Panc1 (cell line): Measurements from ENCODE around the gene VSX2.

ENCODE experiments used
- POLR2AphosphoS5 ChIP-seq: IDR thresholded peaks from 2 replicates; pipeline ENCODE4 v1.6.1; 2012; ENCODE audit warnings: mild to moderate bottlenecking, low read depth, low read length, moderate library complexity
- SIN3A ChIP-seq: IDR thresholded peaks from 2 replicates; pipeline ENCODE4 v1.6.1; 2012; ENCODE audit warnings: low read depth, mild to moderate bottlenecking, low read length, moderate library complexity, borderline replicate concordance; ENCODE audit not compliant: insufficient read depth
- TCF7L2 ChIP-seq: IDR thresholded peaks from 2 replicates; pipeline ENCODE4 v1.6.1; 2011; ENCODE audit warnings: mild to moderate bottlenecking, low read depth, low read length, inconsistent platforms
- TF ChIP-seq, protein P1 (sequence below): fragments of 450-650 bp; IDR thresholded peaks from 2 replicates; pipeline ENCODE4 v1.5.1; 2017; ENCODE audit warnings: mild to moderate bottlenecking
- TF ChIP-seq, protein P2 (sequence below), 2 experiments: IDR thresholded peaks; 2 replicates each; pipeline ENCODE4 v1.6.1; 2011 to 2012; ENCODE audit warnings: low read depth in 2 of 2, control low read depth in 1 of 2, low read length in 1 of 2, mild to moderate bottlenecking in 1 of 2, moderate library complexity in 1 of 2; ENCODE audit not compliant: insufficient read depth in 1 of 2

GRCh38 chr14:74278080-74278479 lies 38.8 kb downstream of the VSX2 start:
- TF ChIP-seq, protein P1, sequence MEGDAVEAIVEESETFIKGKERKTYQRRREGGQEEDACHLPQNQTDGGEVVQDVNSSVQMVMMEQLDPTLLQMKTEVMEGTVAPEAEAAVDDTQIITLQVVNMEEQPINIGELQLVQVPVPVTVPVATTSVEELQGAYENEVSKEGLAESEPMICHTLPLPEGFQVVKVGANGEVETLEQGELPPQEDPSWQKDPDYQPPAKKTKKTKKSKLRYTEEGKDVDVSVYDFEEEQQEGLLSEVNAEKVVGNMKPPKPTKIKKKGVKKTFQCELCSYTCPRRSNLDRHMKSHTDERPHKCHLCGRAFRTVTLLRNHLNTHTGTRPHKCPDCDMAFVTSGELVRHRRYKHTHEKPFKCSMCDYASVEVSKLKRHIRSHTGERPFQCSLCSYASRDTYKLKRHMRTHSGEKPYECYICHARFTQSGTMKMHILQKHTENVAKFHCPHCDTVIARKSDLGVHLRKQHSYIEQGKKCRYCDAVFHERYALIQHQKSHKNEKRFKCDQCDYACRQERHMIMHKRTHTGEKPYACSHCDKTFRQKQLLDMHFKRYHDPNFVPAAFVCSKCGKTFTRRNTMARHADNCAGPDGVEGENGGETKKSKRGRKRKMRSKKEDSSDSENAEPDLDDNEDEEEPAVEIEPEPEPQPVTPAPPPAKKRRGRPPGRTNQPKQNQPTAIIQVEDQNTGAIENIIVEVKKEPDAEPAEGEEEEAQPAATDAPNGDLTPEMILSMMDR: no peak
- TF ChIP-seq, protein P2, sequence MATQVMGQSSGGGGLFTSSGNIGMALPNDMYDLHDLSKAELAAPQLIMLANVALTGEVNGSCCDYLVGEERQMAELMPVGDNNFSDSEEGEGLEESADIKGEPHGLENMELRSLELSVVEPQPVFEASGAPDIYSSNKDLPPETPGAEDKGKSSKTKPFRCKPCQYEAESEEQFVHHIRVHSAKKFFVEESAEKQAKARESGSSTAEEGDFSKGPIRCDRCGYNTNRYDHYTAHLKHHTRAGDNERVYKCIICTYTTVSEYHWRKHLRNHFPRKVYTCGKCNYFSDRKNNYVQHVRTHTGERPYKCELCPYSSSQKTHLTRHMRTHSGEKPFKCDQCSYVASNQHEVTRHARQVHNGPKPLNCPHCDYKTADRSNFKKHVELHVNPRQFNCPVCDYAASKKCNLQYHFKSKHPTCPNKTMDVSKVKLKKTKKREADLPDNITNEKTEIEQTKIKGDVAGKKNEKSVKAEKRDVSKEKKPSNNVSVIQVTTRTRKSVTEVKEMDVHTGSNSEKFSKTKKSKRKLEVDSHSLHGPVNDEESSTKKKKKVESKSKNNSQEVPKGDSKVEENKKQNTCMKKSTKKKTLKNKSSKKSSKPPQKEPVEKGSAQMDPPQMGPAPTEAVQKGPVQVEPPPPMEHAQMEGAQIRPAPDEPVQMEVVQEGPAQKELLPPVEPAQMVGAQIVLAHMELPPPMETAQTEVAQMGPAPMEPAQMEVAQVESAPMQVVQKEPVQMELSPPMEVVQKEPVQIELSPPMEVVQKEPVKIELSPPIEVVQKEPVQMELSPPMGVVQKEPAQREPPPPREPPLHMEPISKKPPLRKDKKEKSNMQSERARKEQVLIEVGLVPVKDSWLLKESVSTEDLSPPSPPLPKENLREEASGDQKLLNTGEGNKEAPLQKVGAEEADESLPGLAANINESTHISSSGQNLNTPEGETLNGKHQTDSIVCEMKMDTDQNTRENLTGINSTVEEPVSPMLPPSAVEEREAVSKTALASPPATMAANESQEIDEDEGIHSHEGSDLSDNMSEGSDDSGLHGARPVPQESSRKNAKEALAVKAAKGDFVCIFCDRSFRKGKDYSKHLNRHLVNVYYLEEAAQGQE (IDR thresholded peaks at IDR 0.05; ENCODE audit: insufficient read depth in 1 of 2, low read depth in 2 of 2, low read length in 1 of 2): no peak
- TF ChIP-seq POLR2AphosphoS5 (no peak), SIN3A (no peak), TCF7L2 (no peak)
